K562 (cell line): ENCODE results near the gene TRAPPC12.

Experiments
- BRCA1 ChIP-seq, 2 experiments: fragments of 450-650 bp in 1 of 2; sonication (generic) in 1 of 2; formaldehyde crosslinking in 1 of 2; IDR thresholded peaks; 2 replicates each; pipeline versions ENCODE4 v1.5.0 to v1.6.1; 2017 to 2020; ENCODE audit warnings: mild to moderate bottlenecking in 1 of 2, missing genetic modification reagents in 1 of 2
- MYBL2 ChIP-seq, 2 experiments: fragments of 450-650 bp in 1 of 2; sonication (generic) in 1 of 2; formaldehyde crosslinking in 1 of 2; IDR thresholded peaks; 2 replicates each; pipeline versions ENCODE4 v1.6.1 to v1.8.1; 2017 to 2022; ENCODE audit warnings: borderline replicate concordance in 1 of 2, inconsistent platforms in 1 of 2, low read depth in 1 of 2, mild to moderate bottlenecking in 1 of 2, missing genetic modification reagents in 1 of 2, moderate library complexity in 1 of 2
- POLR2A ChIP-seq: fragments of 450-650 bp; conservative IDR thresholded peaks from 2 replicates; pipeline ENCODE4 v1.6.1; 2016
- ZNF384 ChIP-seq: IDR thresholded peaks from 2 replicates; pipeline ENCODE4 v1.6.1; 2012; ENCODE audit warnings: low read depth, low read length, improper control_type of control experiment
- TF ChIP-seq, protein P1 (sequence below): fragments of 250-450 bp; sonication (Bioruptor Pico); IDR thresholded peaks from 2 replicates; pipeline ENCODE4 v1.8.0; 2021; ENCODE audit warnings: borderline replicate concordance, mild to moderate bottlenecking, moderate library complexity; ENCODE audit not compliant: poor library complexity, severe bottlenecking

DNA sequence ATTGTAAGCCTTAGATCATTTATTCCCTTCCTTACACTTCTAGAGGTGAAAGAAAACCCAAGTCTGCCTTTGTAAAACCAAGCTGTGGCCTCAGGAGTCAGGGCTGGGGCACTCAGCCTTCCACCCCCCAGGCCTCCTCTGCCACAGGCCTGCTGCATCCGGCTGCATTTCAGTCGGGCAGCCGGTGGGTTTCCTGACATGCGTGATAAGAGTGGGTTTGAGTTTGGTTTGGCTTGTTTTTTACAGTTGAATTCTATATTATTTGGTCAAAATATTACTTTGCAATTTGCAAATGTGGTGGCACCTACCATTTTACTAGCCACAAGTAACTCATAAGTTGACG lies 97.5 kb downstream of the TRAPPC12 start:
- no peak for TF ChIP-seq MYBL2 (IDR thresholded peaks at IDR 0.05; ENCODE audit: low read depth)
- TF ChIP-seq MYBL2 (CRISPR knock-in tag; IDR thresholded peaks at IDR 0.05; ENCODE audit: borderline replicate concordance) = no peak
- TF ChIP-seq POLR2A = no peak
- TF ChIP-seq, protein P1, sequence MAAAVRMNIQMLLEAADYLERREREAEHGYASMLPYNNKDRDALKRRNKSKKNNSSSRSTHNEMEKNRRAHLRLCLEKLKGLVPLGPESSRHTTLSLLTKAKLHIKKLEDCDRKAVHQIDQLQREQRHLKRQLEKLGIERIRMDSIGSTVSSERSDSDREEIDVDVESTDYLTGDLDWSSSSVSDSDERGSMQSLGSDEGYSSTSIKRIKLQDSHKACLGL (CRISPR knock-in tag) = no peak
- TF ChIP-seq BRCA1 (IDR thresholded peaks at IDR 0.05) = no peak
- TF ChIP-seq BRCA1 (CRISPR knock-in tag; IDR thresholded peaks at IDR 0.05) = no peak
- no peak for TF ChIP-seq ZNF384
